HG02973 (cell line): ENCODE measurements around the gene PCGF2.
"Not testable (repeated sequence)": the region's sequence is repeated elsewhere in the genome, so short reads cannot be mapped to it uniquely, and the experiment has no call there.

ENCODE experiments used
- ATAC-seq: cut with Tn5 transposase; IDR thresholded peaks from one replicate; pipeline ENCODE4 v1.9.1; 2021; ENCODE audit warnings: moderate library complexity; ENCODE audit not compliant: unreplicated experiment

Gene PCGF2

DNA sequence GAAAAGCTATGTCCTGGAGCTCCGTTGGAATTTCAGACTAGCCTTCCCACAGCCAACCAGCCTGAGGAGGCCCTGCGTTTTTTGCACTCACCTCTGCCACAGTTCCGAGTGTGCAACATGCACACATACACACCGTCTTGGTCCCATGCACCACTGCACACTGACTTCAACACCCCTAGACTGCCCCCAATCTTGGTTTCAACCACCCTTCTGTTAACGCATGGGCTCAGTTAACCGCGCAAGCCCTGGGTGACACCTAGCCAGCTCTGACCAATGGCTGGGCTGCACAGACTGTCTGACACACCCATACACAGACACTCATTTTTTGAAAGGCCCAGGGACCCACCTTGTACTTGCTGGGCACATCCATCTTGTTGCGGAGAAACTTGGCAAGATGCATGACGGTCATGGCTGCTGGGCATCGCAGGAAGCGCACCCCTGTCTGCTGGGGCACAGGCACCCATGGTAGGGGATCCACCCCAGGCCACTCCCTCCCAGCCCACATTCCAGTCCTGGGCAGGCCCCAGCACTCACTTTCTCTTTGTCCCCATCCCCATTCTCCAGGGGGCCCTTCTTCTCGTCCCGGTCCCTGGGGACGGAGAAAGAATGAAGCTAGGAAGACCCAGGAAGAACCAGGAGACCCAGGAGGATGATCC lies 10.0 kb downstream of the PCGF2 start:
- ATAC-seq, result no peak

DNA sequence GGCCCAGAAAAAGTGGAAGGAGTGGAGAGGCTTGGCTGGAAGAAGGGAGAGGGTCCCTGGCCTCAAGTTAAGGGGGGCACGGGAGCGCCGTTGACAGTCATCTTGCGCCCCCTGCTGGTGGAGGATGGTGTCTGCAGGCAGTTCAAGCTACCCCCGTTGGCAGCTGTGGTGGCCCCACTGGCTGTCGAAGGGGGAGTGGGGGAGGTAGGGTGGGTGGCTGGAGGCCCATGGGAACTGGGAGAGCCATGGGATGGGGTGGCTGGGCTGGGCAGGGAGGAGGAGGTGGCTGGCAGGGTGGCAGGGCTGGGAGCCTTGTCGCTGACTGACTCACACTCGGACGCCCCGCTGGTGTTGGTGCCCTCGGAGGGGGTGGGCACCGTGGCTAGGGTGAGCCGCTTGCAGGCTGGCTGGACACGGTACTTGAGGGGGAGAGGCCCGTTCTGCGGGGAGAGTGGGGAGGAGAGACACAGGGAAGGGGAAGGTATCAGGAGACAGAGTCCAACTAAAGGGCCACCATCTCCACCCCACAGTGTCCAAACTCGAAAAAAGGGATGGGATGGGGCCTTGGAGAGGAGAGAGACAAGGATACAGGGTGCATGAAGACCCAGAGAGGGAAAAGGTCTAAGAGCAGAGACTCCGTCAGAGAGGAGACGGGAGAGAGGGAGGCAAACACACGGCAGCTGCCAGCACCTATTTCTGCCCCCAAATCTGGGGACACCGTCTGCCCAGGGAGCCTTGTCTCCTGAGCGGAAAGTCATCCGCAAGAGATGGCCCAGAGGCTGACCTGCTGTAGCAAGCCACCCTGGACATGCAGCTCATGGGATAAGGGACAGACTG lies 12.8 kb downstream of the PCGF2 start:
- ATAC-seq, result no peak

DNA sequence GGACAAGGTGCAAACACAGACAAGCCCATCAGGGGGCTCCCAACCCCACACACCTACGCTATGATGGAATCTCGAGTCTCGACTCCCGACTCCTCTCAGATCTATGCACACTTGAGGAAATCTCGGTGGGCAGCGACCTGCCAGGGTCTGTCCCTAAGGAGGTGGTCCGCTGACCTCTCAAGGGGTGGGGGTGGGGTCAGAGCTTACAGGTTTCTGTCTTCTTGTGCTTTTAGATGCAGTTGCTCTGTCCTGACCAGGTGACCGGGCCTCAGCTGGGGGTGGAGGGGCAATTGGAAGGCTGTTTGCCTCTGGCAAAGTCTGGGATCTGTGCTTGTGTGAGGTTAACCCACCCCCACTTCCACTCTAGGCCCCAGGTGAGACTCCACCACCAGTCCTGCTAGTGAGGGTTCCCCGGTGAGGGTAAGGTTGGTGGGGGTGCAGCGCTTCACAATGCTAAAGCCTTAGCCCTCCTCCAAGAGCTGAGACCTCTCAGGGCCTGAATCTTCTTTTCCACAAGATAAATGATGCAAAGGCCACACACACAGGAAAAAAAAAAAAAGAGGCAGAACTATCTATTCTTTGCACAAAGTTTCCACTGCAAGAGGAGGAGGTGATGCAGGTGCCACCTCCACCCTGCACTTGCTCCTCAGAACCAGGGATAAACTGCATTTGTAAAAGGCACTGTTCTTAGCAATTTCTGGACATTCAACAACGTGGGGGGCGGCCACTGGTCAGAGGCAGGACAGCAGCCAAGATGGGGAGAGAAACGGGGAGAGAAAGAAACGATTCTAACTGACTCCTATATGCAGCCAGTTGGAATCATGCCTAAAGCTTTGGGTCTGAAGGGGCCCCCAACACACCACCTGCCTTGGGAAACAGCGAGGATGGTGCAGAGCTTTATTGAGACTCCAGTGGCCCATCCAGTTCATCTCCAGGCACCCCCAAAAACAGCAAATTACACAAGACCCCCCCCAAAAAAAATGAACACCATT lies 13.9 kb downstream of the PCGF2 start:
- ATAC-seq, result no peak

DNA sequence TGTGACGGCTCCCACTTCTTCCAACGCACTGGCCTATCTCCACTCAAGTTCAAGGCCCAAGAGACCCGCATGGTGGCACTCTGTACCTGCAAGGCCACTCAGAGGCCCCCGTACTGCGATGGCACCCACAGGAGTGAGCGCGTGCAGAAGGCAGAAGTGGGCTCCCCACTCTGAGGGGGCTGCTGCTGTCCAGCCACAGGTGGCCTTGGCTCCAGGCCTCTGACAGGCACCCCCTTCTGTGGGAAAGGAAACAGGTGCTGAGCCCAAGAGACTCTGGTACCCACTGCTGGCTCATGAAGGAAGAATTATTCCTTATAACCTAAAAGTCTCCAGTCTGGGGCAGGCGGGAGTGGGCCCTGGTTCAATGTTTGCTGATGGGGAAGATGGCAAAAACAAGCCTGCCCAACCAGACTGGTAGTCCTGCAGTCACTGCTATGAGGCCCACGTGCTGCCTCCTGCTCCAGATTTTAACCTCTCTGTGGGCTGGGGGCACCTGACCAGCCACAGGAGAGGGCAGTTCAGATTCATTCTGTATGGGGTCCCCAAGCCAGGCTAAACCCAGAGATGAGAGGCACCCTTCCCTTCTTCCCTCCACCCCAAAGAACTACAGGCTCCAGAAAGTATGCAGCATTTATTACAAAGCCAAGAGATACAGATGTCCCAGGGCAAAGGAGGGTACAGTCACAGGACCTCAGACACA lies 14.7 kb downstream of the PCGF2 start:
- no peak for ATAC-seq

DNA sequence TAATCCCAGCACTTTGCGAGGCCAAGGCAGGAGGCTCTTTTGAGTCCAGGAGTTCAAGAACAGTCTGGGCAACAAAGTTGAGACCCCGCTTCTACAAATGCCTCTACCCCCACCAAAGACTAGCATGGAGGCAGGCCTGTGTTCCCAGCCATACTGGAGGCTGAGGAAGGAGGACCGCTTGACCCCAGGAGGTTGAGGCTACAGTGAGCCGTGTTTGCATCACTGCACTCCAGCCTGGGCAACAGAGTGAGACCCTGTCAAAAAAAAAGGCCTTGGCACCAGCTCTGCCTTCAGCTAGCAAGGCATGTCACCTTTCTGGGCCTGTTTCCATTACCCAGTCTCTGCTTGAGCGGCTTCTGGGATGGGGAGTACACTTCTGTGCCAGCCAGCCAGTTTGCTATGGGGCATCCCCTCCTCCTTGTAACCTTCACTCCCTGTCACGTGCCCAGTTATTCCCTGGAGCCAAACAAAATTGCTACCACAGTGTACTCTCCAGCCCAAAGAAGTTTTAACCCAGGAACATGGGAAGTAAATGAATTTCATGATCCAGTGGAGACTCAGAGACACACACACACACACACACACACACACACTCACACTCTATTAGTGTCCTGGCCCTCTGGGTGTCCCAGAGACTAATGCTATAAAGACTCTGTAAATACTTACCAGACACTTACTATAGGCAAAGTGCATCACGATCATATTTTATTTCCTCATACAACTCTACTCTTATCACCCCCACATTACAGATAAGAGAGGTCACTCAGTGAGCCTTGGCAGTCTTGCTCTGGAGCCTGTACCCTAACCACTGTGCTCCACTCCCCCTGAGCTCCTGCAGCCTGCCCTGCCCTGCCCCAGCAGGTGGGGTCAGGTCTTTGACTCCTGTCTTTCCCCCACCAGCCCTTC lies 15.5 kb downstream of the PCGF2 start:
- ATAC-seq, result no peak

DNA sequence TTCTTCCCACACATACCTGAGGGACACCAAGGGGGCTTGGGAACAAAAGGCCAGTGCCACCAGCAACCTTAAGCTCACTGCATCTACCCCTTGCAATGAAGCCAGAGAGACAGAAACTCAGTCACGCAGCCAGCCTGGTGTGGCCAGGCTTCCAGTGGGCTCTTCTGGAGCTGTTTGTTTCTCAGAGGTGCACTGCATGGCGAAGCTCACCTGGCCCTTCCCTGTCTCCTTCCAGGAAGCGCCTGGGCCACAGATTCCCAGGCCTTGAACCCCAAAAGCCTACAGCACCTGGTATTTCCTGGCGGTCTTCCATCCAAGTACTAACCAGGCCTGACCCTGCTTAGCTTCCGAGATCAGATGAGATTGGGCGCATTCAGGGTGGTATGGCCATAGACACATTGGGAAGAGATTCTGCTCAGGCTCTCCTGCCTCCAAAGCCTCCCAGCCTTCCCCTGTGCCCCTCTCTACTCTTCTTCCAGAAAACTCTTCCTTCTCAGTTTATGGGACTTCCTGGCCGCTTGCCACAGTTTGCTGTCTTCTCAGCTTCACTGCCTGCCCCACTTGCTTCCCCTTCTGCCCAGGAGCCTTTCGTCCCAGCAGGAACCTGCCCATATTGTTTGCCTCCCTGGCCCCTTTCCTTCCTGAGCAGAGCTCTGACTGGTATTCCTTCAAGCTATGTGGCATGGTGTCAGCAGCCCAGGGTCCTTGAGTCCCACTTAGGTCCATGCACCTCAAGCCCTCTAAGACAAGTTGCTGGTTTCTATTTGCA lies 16.4 kb downstream of the PCGF2 start:
- ATAC-seq, result no peak

DNA sequence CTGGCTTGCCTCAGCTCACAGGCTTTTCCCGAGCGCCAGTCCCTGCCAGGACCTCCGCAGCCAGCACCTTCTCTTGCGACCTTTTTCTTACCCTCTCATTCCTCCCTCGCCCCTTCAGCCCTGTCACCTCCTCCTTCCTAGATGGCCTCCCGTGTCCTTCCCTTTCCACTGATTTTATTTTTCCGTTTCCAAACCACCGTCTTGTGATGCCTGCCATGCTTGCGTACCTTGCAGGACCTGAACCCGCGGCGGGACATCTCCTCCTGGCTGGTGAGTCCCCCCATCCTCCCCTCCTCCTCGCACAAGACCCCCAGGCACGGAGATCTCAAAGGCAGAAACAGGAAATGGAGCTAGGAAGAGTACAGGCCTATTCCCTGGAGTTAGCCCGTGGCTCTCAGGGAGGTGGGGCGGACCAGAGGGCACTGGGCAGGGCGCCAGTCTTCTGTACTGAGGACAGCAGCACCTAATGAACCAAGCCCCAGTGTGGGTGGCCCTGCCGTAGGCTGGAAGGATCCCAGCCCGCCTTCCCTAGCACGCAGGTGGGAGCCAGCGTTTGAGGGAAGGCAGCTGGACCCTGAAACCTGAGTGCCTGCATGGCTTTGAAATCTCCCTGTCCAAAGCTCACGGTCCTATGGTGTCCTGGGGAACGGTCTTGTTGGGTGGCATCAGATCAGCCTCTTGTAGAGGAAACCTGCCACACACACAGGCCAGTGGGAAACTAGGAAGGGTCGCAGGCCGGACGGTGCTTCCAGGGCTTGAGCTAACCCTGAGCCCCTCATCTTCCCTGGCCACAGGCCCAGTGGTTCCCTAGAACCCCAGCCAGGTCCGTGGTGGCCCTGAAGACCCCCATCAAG lies 17.4 kb downstream of the PCGF2 start:
- no peak for ATAC-seq

DNA sequence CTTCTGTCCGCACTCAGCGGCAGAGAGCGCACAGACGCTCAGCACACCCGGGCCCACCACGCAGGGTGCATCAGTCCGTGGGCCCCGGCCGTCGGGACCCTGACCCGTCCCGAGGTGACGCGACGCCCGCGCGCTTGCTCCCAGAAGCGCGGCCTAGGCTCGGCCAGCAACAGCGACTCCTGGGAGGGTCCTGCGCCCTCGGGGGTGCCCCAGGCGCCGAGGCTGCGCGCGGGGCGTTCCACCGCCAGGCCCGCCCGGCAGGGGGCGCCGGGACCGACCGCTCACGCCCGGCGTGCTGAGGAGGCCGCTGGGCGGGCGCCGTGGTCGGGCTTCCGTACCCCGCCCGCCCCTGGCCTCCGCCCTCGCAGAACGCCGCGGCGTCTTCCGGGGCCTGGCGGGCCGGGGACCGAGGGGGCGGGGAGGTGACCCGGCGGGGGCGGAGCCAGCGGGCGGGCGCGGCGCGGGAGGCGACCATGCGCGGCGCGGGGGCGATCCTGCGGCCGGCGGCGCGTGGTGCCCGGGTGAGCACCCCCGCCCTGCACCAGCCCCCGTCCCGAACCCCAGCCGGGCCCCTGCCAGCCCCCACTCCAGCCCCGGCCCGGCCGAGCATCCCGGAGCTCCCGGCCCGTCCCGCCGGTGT lies 18.1 kb downstream of the PCGF2 start, which contains the start of gene CISD3:
CISD3 (plus strand) TSS at position 456 of the 640 bp plus-strand sequence; CDS start at position 474, 18 bp downstream.
- ATAC-seq, result peak; percentile 59

DNA sequence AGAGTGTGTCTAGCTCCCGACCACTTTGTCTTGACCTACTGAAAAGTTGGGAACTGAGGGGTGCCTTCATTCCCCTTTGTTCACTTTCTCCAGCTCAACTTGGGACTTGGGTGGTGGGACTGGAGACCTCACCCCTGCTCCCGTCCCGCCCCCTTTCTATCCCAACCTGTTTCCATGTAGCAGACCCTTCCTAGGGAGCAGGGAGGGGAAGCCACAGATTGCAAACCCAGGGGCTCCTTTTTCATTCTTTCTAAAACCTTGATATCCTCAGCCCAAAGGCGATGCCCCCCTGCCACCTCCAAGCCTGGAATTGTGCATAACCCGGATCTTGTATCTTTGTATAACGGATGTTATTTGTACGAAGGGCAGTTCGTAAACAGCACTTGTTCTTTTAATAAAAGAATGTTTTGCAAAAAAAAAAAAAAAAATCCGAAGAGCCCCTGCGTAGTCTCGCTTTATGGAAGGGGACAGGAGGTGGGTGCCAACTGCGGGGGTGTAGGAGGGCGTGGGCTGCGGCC lies 18.7 kb downstream of the PCGF2 start:
- ATAC-seq, result no peak

DNA sequence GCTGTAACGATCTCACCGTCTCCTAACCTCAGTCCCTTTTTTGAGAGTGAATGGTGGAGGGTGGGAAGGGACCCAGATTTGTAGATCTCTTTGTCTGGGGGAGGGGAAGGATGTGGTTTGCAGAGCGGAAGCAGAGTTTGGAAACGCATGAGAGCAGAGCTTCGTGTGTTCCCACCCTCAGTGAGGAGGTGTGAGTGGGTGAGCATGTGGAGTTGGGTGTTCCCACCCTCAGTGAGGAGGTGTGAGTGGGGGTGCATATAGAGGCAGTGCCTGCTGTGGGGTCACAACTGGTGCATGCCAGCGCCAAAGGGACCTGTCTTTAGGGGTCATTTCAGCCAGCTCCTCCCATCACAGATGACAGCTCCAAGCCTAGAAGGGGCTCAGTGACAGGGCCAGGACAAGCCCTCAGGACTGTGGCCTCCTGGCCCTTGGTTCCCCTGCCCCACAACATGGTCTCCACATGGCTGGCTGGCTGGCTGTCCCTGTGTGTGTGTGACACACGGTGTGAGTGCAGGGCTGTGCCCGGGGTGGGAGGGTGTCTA lies 19.8 kb downstream of the PCGF2 start:
- no peak for ATAC-seq

DNA sequence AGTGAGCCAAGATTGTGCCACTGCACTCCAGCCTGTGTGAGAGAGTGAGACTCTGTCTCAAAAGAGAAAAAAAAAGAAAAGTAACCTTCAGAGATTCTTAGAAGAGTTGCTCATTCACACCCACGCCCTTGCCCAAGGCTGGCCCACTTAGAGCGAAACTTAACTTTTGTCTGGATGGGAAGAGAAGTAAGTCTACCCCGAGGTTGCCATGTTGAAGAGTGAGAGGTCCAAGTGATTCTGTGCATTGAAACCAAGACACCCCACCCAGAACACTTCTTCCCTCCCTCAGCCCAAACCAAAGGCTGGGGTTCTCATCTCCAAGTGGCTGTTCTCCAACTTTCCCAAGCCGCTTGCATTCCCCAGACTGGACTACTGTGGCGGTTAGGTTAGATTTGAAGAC lies 20.4 kb downstream of the PCGF2 start:
- no peak for ATAC-seq

DNA sequence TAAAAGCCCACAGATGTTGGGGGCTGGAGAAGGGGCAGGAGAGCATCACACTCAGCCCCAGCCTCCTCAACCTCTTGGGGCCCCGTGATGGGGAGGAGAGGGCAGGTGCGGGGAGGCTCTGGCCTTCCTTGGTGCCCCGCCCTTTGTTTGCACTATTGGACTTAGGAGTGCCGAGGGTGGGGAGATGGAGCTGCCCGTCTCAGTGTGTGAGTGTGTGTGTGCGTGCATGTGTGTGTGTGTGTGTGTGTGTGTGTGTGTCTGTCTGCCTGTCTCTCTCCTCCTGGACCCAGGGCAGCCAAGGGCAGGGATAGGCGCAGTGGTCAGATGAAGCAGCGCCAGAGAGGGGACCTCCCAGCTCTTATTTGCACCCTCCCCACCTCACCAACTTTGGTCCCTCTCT lies 22.0 kb downstream of the PCGF2 start:
- ATAC-seq, result not testable (repeated sequence)

DNA sequence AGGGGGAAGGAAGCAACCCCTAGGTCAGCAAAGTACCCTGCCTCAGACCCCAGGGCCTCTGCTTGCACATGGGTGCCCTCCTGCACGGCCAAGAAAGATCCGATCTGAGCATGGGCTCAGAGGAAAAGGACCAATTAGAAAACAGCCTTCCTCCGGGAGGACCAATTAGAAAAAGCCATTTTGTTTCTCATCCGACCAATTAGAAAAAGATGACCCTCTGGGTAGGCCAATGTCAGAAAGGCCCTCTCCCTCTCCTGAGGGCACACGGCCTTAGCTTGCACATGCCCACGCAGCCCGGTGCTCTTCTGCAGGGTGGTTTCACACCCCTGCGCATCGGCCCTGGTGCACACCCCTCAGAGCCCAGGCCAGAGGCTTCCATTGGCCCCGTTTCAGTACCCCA lies 23.1 kb downstream of the PCGF2 start:
- ATAC-seq, result no peak

DNA sequence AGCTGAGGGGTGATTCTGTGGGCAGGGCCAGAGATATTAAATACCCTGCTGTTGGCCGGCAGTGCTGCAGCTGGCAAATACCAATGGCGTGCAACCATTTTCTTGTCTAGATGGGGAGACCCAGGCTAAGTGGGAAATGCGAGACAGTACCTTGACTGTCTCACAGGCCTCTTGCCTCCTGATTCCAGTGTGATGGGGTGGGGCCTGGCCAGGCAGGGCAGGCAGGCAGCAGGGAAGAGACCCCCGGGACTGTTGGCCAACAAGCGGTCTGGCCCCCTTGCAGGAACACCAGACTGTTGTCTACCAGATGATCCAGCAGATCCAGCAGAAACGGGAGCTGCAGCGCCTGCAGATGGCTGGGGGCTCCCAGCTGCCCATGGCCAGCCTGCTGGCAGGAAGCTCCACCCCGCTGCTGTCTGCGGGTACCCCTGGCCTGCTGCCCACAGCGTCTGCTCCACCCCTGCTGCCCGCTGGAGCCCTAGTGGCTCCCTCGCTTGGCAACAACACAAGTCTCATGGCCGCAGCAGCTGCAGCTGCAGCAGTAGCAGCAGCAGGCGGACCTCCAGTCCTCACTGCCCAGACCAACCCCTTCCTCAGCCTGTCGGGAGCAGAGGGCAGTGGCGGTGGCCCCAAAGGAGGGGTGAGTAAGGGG lies 23.7 kb downstream of the PCGF2 start:
- ATAC-seq, result no peak

DNA sequence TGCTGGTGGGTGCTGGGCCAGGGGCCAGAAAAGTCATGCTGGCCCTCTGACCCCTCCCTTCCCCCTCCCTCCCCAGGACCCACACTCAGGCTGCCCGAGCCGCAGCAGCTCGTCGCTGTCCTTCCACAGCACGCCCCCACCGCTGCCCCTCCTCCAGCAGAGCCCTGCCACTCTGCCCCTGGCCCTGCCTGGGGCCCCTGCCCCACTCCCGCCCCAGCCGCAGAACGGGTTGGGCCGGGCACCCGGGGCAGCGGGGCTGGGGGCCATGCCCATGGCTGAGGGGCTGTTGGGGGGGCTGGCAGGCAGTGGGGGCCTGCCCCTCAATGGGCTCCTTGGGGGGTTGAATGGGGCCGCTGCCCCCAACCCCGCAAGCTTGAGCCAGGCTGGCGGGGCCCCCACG lies 26.3 kb downstream of the PCGF2 start:
- ATAC-seq, result no peak

DNA sequence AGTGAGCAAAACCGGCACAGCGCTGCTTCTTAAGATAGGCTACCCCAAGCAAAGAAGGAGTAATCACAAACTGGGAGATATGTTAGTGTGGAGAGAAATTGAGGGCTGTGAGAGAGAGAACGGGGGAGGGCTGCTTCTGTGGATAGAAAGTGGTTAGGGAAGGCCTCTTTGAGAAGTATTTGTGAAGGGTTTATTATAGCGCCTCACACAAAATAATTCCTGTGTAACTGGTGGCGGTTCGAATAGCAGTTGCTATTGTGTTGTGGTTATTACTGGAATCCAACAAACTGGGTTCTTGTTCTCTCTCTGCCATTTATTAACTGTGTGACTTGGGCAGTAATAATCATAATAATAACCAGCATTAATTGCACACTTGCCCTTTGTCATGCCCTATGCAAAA lies 27.2 kb downstream of the PCGF2 start:
- ATAC-seq, result no peak
